K562 (cell line): ENCODE data around the gene GJC2. TPM values are rescaled to one million over a fixed set of nuclear protein-coding genes. Genes with fewer than 3 reads are reported as not detected.

Source experiments
- ATAC-seq: fragments of 200-7000 bp; cut with Tn5 transposase; 3 replicates; pipeline ENCODE4 v1.9.1; 2020; ENCODE audit warnings: moderate library complexity
- BruUV-seq: library from RNA; stranded (reverse); fragments of 400-500 nt; replicated peaks from 2 replicates; lab custom pipeline; 2021; lab: Mats Ljungman, UMichigan
- CTCF ChIA-PET: fragments of 300-600 bp; formaldehyde crosslinking; extraction: SDS; loops from one replicate; lab custom pipeline; 2021; ENCODE audit warnings: low intra/inter-chr PET ratio; lab: Yijun Ruan, JAX
- POLR2A ChIA-PET: fragments of 300-600, 350-650 bp; sonication (Branson Sonifier 250); formaldehyde crosslinking; extraction: SDS; loops from one replicate; lab custom pipeline; 2021; ENCODE audit warnings: antibody characterized with exemption, inconsistent platforms; lab: Yijun Ruan, JAX
- DNase-seq, 4 experiments: peaks; one replicate each; pipeline versions ENCODE4 v3.0.0 to v3.0.0-alpha.2; 2011 to 2018; ENCODE audit warnings: low spot score in 3 of 4, mixed read lengths in 3 of 4; ENCODE audit errors: extremely low read depth in 1 of 4
- FAIRE-seq: peaks from 2 replicates; lab custom pipeline; 2011; peaks lifted over from hg19 to GRCh38; lab: Jason Lieb, UNC
- H2AFZ ChIP-seq: 2 replicates; pipeline ENCODE4 v1.6.0; 2011; ENCODE audit warnings: low read depth, low read length, control low read depth, inconsistent platforms
- H3K27ac ChIP-seq: fragments of 200-600 bp; 3 replicates; pipeline ENCODE4 v1.8.0; 2011; ENCODE audit warnings: low read depth, mild to moderate bottlenecking, control low read depth, inconsistent platforms, low read length, moderate library complexity, mixed read lengths; ENCODE audit errors: extremely low read depth
- H3K27me3 ChIP-seq, 2 experiments: fragments of 300-600 bp in 1 of 2; 2 replicates in 1 of 2; 3 replicates in 1 of 2; pipeline versions ENCODE4 v1.6.0 to v1.8.0; 2011; ENCODE audit warnings: inconsistent platforms in 2 of 2, low read length in 2 of 2, mild to moderate bottlenecking in 1 of 2, mixed read lengths in 1 of 2, moderate library complexity in 1 of 2; ENCODE audit not compliant: control insufficient read depth in 2 of 2, insufficient read depth in 2 of 2
- H3K36me3 ChIP-seq: fragments of 300-600 bp; 3 replicates; pipeline ENCODE4 v1.8.0; 2011; ENCODE audit warnings: mild to moderate bottlenecking, low read length, inconsistent platforms; ENCODE audit not compliant: control insufficient read depth, insufficient read depth
- H3K4me1 ChIP-seq, 2 experiments: fragments of 200-600 bp in 1 of 2; replicated peaks in 1 of 2; 2 replicates in 1 of 2; 3 replicates in 1 of 2; pipeline versions ENCODE4 v1.5.1 to v1.8.0; 2011; ENCODE audit warnings: inconsistent platforms in 2 of 2, low read length in 2 of 2, mild to moderate bottlenecking in 1 of 2, mixed read lengths in 1 of 2, moderate library complexity in 1 of 2; ENCODE audit not compliant: control insufficient read depth in 2 of 2, insufficient read depth in 2 of 2
- H3K4me2 ChIP-seq: 2 replicates; pipeline ENCODE4 v1.6.1; 2011; ENCODE audit warnings: low read length, control low read depth, inconsistent platforms, mixed read lengths; ENCODE audit not compliant: insufficient read depth
- H3K4me3 ChIP-seq: fragments of 200-600 bp; sonication (generic), shearing (Covaris generic); 2 replicates; pipeline ENCODE4 v1.5.1; 2016; ENCODE audit warnings: control low read depth, inconsistent platforms
- H3K79me2 ChIP-seq: fragments of 200-600 bp; 3 replicates; pipeline ENCODE4 v1.8.0; 2011; ENCODE audit warnings: low read length, inconsistent platforms; ENCODE audit not compliant: control insufficient read depth, insufficient read depth
- H3K9ac ChIP-seq, 2 experiments: 2 replicates each; pipeline versions ENCODE4 v1.6.0 to v1.6.1; 2011; ENCODE audit warnings: low read depth in 2 of 2, low read length in 2 of 2, control low read depth in 1 of 2, inconsistent platforms in 1 of 2, mild to moderate bottlenecking in 1 of 2, mixed read lengths in 1 of 2; ENCODE audit not compliant: insufficient read depth in 1 of 2
- H3K9me1 ChIP-seq: one replicate; pipeline ENCODE4 v1.6.0; 2011; ENCODE audit warnings: inconsistent platforms, mild to moderate bottlenecking, low read length, moderate library complexity; ENCODE audit not compliant: control insufficient read depth, insufficient read depth
- H3K9me3 ChIP-seq: replicated peaks from 2 replicates; pipeline ENCODE4 v1.5.1; 2011; ENCODE audit warnings: low read depth, low read length, inconsistent platforms; ENCODE audit not compliant: control insufficient read depth, insufficient read depth
- H4K20me1 ChIP-seq: replicated peaks from 2 replicates; pipeline ENCODE4 v1.6.1; 2011; ENCODE audit warnings: low read length, inconsistent platforms, mixed read lengths; ENCODE audit not compliant: control insufficient read depth, insufficient read depth
- FOSL1 ChIP-seq: fragments of 200-800 bp; sonication (Bioruptor generic); conservative IDR thresholded peaks from 2 replicates; pipeline ENCODE4 v1.6.1; 2016; ENCODE audit warnings: missing genetic modification characterization, missing compliant biosample characterization
- HMG20A ChIP-seq: fragments of 450-650 bp; formaldehyde crosslinking; conservative IDR thresholded peaks from 2 replicates; pipeline ENCODE4 v1.4.0; 2020; ENCODE audit warnings: mild to moderate bottlenecking, mixed read lengths
- MTA1 ChIP-seq: fragments of 450-650 bp; IDR thresholded peaks from 2 replicates; pipeline ENCODE4 v1.6.1; 2017; ENCODE audit warnings: borderline replicate concordance
- NFE2L1 ChIP-seq: fragments of 450-650 bp; IDR thresholded peaks from 2 replicates; pipeline ENCODE4 v1.6.1; 2016; ENCODE audit warnings: missing genetic modification characterization, low read depth, mild to moderate bottlenecking, missing compliant biosample characterization, moderate library complexity, borderline replicate concordance
- PCBP1 ChIP-seq: fragments of 200-400 bp; formaldehyde crosslinking; IDR thresholded peaks from 2 replicates; pipeline ENCODE4 v1.6.1; 2018; ENCODE audit warnings: mild to moderate bottlenecking, low read depth, low read length; ENCODE audit not compliant: poor library complexity, severe bottlenecking
- PRMT5 ChIP-seq: sonication (generic); formaldehyde crosslinking; IDR thresholded peaks from 2 replicates; pipeline ENCODE4 v1.5.0; 2020; ENCODE audit warnings: missing genetic modification reagents
- RAD51 ChIP-seq: fragments of 450-650 bp; IDR thresholded peaks from 2 replicates; pipeline ENCODE4 v1.7.1; 2016; ENCODE audit warnings: low read depth, mild to moderate bottlenecking, borderline replicate concordance
- RB1 ChIP-seq: fragments of 450-650 bp; IDR thresholded peaks from 2 replicates; pipeline ENCODE4 v1.6.1; 2017; ENCODE audit warnings: low read depth, mild to moderate bottlenecking
- RBM34 ChIP-seq: fragments of 200-400 bp; formaldehyde crosslinking; IDR thresholded peaks from 2 replicates; pipeline ENCODE4 v1.6.1; 2018; ENCODE audit warnings: low read length, borderline replicate concordance; ENCODE audit not compliant: insufficient read depth
- SMC3 ChIP-seq: conservative IDR thresholded peaks from 2 replicates; pipeline ENCODE4 v1.6.1; 2011; ENCODE audit warnings: low read depth, low read length, improper control_type of control experiment; ENCODE audit not compliant: insufficient read depth
- STAT5A ChIP-seq: IDR thresholded peaks from 2 replicates; pipeline ENCODE4 v1.6.1; 2012; ENCODE audit warnings: low read length, inconsistent platforms, borderline replicate concordance
- TEAD2 ChIP-seq: fragments of 450-650 bp; IDR thresholded peaks from 2 replicates; pipeline ENCODE4 v1.6.1; 2016; ENCODE audit warnings: missing genetic modification characterization, control low read depth, missing compliant biosample characterization
- TGIF2 ChIP-seq: sonication (generic); formaldehyde crosslinking; IDR thresholded peaks from 2 replicates; pipeline ENCODE4 v1.8.1; 2022; ENCODE audit warnings: mild to moderate bottlenecking, missing genetic modification reagents, moderate library complexity
- TSC22D4 ChIP-seq: fragments of 450-650 bp; IDR thresholded peaks from 2 replicates; pipeline ENCODE4 v1.6.1; 2016; ENCODE audit warnings: missing genetic modification characterization, missing biosample characterization, control low read depth
- ZNF143 ChIP-seq: sonication (generic); formaldehyde crosslinking; IDR thresholded peaks from 2 replicates; pipeline ENCODE4 v1.9.0; 2022; ENCODE audit warnings: mild to moderate bottlenecking, missing genetic modification reagents
- ZNF655 ChIP-seq: fragments of 250-450 bp; sonication (Bioruptor Pico); IDR thresholded peaks from 2 replicates; pipeline ENCODE4 v1.5.0; 2021
- WGBS: fragments of 100-300 bp; shearing (Covaris generic); methylation state at CpG from one replicate; pipeline ENCODE4 v1.1.6; 2016; ENCODE audit warnings: low coverage, mixed read lengths; ENCODE audit not compliant: insufficient coverage; ENCODE audit errors: missing lambda C conversion rate; 5-methylcytosine and 5-hydroxymethylcytosine counted together
- in situ Hi-C: fragments of 300-500 bp; cut with MboI; formaldehyde crosslinking; loops from 4 replicates; pipeline ENCODE4 v1.15.0; 2018; ENCODE audit warnings: inconsistent platforms, mixed read lengths
- intact Hi-C: fragments of 100-400 bp; cut with micrococcal nuclease; formaldehyde crosslinking; loops from 2 replicates; pipeline ENCODE4 v1.14.2; 2022
- polyA plus RNA-seq, 8 experiments: library from polyadenylated mRNA; depleted of rRNA in 4 of 8; stranded (reverse) in 5 of 8; unstranded in 3 of 8; fragments of >200 nt; fragmentation: Nextera tagmentation in 2 of 8; fragmentation: Illumina TruSeq in 1 of 8; extraction: Ambion mirVana in 2 of 8; extraction: Trizol in 1 of 8; gene quantifications; 2 replicates each; pipeline versions ENCODE4 v1.2.1 to v1.2.3, GENCODE V29; 2011 to 2014; ENCODE audit warnings: inconsistent platforms in 1 of 8, missing spikeins in 1 of 8
- total RNA-seq, 7 experiments: library from RNA; depleted of rRNA in 6 of 7; stranded (reverse); fragments of >200 nt in 6 of 7; fragmentation: Illumina TruSeq in 2 of 7; extraction: Trizol in 2 of 7; gene quantifications; 2 replicates each; pipeline versions ENCODE4 v1.2.1 to v1.2.3, GENCODE V29; 2011 to 2021; ENCODE audit warnings: low replicate concordance in 1 of 7
- TF ChIP-seq, protein P1 (sequence below): fragments of 200-800 bp; sonication (Bioruptor generic); IDR thresholded peaks from 2 replicates; pipeline ENCODE4 v1.6.1; 2016; ENCODE audit warnings: missing genetic modification characterization, missing compliant biosample characterization

The GJC2 gene
- total and polyA plus RNA-seq, 9 of the 15 experiments (the other 6 are each of a cell fraction or from before 2014, with no cell fraction given): 0.03 to 0.62 (median 0.11) TPM; not detected in 2

- POLR2A ChIA-PET: interaction anchor here (0.6 kb wide), 1 partner anchor 30 kb away, joined by 3 read pairs; no protein-coding TSS in a partner anchor
- TF ChIP-seq RB1 (no peak), STAT5A (no peak), HMG20A (no peak), PRMT5 (CRISPR knock-in tag) (no peak), NFE2L1 (tag) (no peak), ZNF655 (CRISPR knock-in tag) (no peak), TGIF2 (CRISPR knock-in tag) (no peak), RAD51 (no peak), ZNF143 (CRISPR knock-in tag) (no peak), PCBP1 (no peak), FOSL1 (tag) (no peak), SMC3 (no peak), MTA1 (no peak), TEAD2 (tag) (no peak), TSC22D4 (tag) (no peak), RBM34 (no peak)
- TF ChIP-seq, protein P1, sequence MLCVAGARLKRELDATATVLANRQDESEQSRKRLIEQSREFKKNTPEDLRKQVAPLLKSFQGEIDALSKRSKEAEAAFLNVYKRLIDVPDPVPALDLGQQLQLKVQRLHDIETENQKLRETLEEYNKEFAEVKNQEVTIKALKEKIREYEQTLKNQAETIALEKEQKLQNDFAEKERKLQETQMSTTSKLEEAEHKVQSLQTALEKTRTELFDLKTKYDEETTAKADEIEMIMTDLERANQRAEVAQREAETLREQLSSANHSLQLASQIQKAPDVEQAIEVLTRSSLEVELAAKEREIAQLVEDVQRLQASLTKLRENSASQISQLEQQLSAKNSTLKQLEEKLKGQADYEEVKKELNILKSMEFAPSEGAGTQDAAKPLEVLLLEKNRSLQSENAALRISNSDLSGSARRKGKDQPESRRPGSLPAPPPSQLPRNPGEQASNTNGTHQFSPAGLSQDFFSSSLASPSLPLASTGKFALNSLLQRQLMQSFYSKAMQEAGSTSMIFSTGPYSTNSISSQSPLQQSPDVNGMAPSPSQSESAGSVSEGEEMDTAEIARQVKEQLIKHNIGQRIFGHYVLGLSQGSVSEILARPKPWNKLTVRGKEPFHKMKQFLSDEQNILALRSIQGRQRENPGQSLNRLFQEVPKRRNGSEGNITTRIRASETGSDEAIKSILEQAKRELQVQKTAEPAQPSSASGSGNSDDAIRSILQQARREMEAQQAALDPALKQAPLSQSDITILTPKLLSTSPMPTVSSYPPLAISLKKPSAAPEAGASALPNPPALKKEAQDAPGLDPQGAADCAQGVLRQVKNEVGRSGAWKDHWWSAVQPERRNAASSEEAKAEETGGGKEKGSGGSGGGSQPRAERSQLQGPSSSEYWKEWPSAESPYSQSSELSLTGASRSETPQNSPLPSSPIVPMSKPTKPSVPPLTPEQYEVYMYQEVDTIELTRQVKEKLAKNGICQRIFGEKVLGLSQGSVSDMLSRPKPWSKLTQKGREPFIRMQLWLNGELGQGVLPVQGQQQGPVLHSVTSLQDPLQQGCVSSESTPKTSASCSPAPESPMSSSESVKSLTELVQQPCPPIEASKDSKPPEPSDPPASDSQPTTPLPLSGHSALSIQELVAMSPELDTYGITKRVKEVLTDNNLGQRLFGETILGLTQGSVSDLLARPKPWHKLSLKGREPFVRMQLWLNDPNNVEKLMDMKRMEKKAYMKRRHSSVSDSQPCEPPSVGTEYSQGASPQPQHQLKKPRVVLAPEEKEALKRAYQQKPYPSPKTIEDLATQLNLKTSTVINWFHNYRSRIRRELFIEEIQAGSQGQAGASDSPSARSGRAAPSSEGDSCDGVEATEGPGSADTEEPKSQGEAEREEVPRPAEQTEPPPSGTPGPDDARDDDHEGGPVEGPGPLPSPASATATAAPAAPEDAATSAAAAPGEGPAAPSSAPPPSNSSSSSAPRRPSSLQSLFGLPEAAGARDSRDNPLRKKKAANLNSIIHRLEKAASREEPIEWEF (CRISPR knock-in tag): no peak
Observed at GRCh38 chr1:228180959-228181644, 31.4 kb downstream of the GJC2 start.

More at GRCh38 chr1:228180959-228181644, 31.4 kb downstream of the GJC2 start:
- no peak overlapping the region for H3K4me3 ChIP-seq
- in situ Hi-C loops: no loop called here
- intact Hi-C loops: loop anchor here (5.0 kb wide), 1 partner anchor 49 kb away; no protein-coding TSS in a partner anchor
- H3K27ac ChIP-seq: no peak overlapping the region
- H2AFZ ChIP-seq: no peak overlapping the region
- no peaks in the 10 kb centered on the region for H3K9me3 ChIP-seq
- H3K9me1 ChIP-seq: no peaks in the 10 kb centered on the region
- peaks cover 22 to 24% of the 10 kb centered on the region in 2 experiments; a peak in 4 of 5 replicates for H3K4me1 ChIP-seq
- no peak overlapping the region for H3K9ac ChIP-seq
- ATAC-seq (no peak), FAIRE-seq (no peak), DNase-seq (no peak)
- CTCF ChIA-PET: no interaction called here
- WGBS: 65% methylated on average over 7 of the region's 7 CpGs
- no TSS peak for BruUV-seq
- no peaks in the 10 kb centered on the region for H3K36me3 ChIP-seq
- H3K79me2 ChIP-seq: no peaks in the 10 kb centered on the region
- H3K27me3 ChIP-seq: no peaks in the 10 kb centered on the region
- H4K20me1 ChIP-seq: 0 out of 2 replicates have a peak, but pooled peaks cover 4% of the 10 kb centered on the region
- no peak overlapping the region for H3K4me2 ChIP-seq
